Measurements from ENCODE around the gene PTPRH. TPM values are rescaled to one million over a fixed set of nuclear protein-coding genes. Genes with fewer than 3 reads are reported as not detected.
A peak's percentile ranks its signal among the peaks of the same experiment; 100 is the strongest.

Gene PTPRH
- total RNA-seq, 1 experiment from 2014 or later: 2.3 TPM

- CTCF ChIA-PET: interaction anchor here (0.6 kb wide), 1 partner anchor 34 kb away, joined by 3 read pairs; no protein-coding TSS in a partner anchor
- H3K4me3 Mint-ChIP-seq (ENCODE audit: unreplicated experiment): no peak overlapping the region
- Histone ChIP-seq H3K27me3 (replicated peaks; ENCODE audit: control insufficient read depth, insufficient read depth, low read length) (no peaks in the 10 kb centered on the region), H3K4me1 (peaks cover 17% of the 10 kb centered on the region; the same call in 1 of the 2 replicates), H3K4me3 (ENCODE audit: low read depth, low read length) (no peak overlapping the region), H3K36me3 (ENCODE audit: control insufficient read depth, insufficient read depth, low read length) (no peaks in the 10 kb centered on the region), H3K9me3 (no peaks in the 10 kb centered on the region)
- BruUV-seq (replicated peaks): no TSS peak
- H3K9me3 Mint-ChIP-seq (ENCODE audit: unreplicated experiment): no peaks in the 10 kb centered on the region
- no peak for TF ChIP-seq CTCF (IDR thresholded peaks at IDR 0.05; ENCODE audit: insufficient read depth in 1 of 2, low read depth in 1 of 2, low read length in 1 of 2, severe bottlenecking in 1 of 2, unreplicated experiment in 1 of 2)
- intact Hi-C loops (cut with micrococcal nuclease; ENCODE audit: unreplicated experiment): no loop called here
- POLR2A ChIA-PET: interaction anchor here (0.6 kb wide), 1 partner anchor 20 kb away, joined by 5 read pairs; no protein-coding TSS in a partner anchor
- H3K27me3 Mint-ChIP-seq (ENCODE audit: insufficient read depth, unreplicated experiment): peaks cover 27% of the 10 kb centered on the region
- no peak overlapping the region for H3K27ac Mint-ChIP-seq (ENCODE audit: unreplicated experiment)
- DNase-seq: no peak
- peaks cover 26% of the 10 kb centered on the region for H3K4me1 Mint-ChIP-seq (ENCODE audit: low read depth, unreplicated experiment)
- no peaks in the 10 kb centered on the region for H3K36me3 Mint-ChIP-seq (ENCODE audit: insufficient read depth, unreplicated experiment)
These were observed 33.2 kb downstream of the PTPRH start for GRCh38 chr19:55176076-55176475.

GRCh38 chr19:55175117-55175867 is 34.0 kb downstream of the PTPRH start:
- TF ChIP-seq CTCF (IDR thresholded peaks at IDR 0.05; ENCODE audit: insufficient read depth in 1 of 2, low read depth in 1 of 2, low read length in 1 of 2, severe bottlenecking in 1 of 2, unreplicated experiment in 1 of 2): no peak
- Mint-ChIP-seq H3K4me1 (ENCODE audit: low read depth, unreplicated experiment) (peaks cover 26% of the 10 kb centered on the region), H3K27ac (ENCODE audit: unreplicated experiment) (no peak overlapping the region), H3K36me3 (ENCODE audit: insufficient read depth, unreplicated experiment) (no peaks in the 10 kb centered on the region), H3K4me3 (ENCODE audit: unreplicated experiment) (no peak overlapping the region), H3K27me3 (ENCODE audit: insufficient read depth, unreplicated experiment) (peaks cover 32% of the 10 kb centered on the region), H3K9me3 (ENCODE audit: unreplicated experiment) (no peaks in the 10 kb centered on the region)
- Histone ChIP-seq H3K9me3 (no peaks in the 10 kb centered on the region), H3K4me1 (peaks cover 16% of the 10 kb centered on the region; the same call in 1 of the 2 replicates), H3K36me3 (ENCODE audit: control insufficient read depth, insufficient read depth, low read length) (no peaks in the 10 kb centered on the region), H3K27me3 (replicated peaks; ENCODE audit: control insufficient read depth, insufficient read depth, low read length) (no peaks in the 10 kb centered on the region), H3K4me3 (ENCODE audit: low read depth, low read length) (no peak overlapping the region)
- no peak for DNase-seq
- BruUV-seq (replicated peaks): no TSS peak
- intact Hi-C loops (cut with micrococcal nuclease; ENCODE audit: unreplicated experiment): no loop called here
- ChIA-PET POLR2A (no interaction called here), CTCF (interaction anchor here (0.6 kb wide), 1 partner anchor 33 kb away, joined by 3 read pairs; no protein-coding TSS in a partner anchor)

- ChIA-PET POLR2A (no interaction called here), CTCF (no interaction called here)
- Mint-ChIP-seq H3K4me1 (ENCODE audit: low read depth, unreplicated experiment) (peaks cover 21% of the 10 kb centered on the region), H3K27ac (ENCODE audit: unreplicated experiment) (no peak overlapping the region), H3K36me3 (ENCODE audit: insufficient read depth, unreplicated experiment) (no peaks in the 10 kb centered on the region), H3K9me3 (ENCODE audit: unreplicated experiment) (no peaks in the 10 kb centered on the region), H3K4me3 (ENCODE audit: unreplicated experiment) (peak overlapping the region; percentile 76), H3K27me3 (ENCODE audit: insufficient read depth, unreplicated experiment) (peaks cover 35% of the 10 kb centered on the region)
- no peaks in the 10 kb centered on the region for H3K27me3 ChIP-seq (replicated peaks; ENCODE audit: control insufficient read depth, insufficient read depth, low read length)
- H3K4me3 ChIP-seq (ENCODE audit: low read depth, low read length): no peak overlapping the region
- no peaks in the 10 kb centered on the region for H3K9me3 ChIP-seq
- no peak for DNase-seq
- no peaks in the 10 kb centered on the region for H3K36me3 ChIP-seq (ENCODE audit: control insufficient read depth, insufficient read depth, low read length)
- BruUV-seq (replicated peaks): no TSS peak
- no peak for TF ChIP-seq CTCF (IDR thresholded peaks at IDR 0.05; ENCODE audit: insufficient read depth in 1 of 2, low read depth in 1 of 2, low read length in 1 of 2, severe bottlenecking in 1 of 2, unreplicated experiment in 1 of 2)
- peaks cover 8% of the 10 kb centered on the region; the same call in 1 of the 2 replicates for H3K4me1 ChIP-seq
- intact Hi-C loops (cut with micrococcal nuclease; ENCODE audit: unreplicated experiment): loop anchor here (5.0 kb wide), 1 partner anchor 33 kb away; the partner anchor contains the start of gene PTPRH
These were observed 34.7 kb downstream of the PTPRH start for GRCh38 chr19:55174425-55175116.

All from Caco-2 (cell line).